ENCODE results near the gene SNRNP40. TPM values are rescaled to one million over a fixed set of nuclear protein-coding genes. Genes with fewer than 3 reads are reported as not detected.

The SNRNP40 gene
- total and polyA plus RNA-seq, 10 of the 15 experiments (the other 5 are each of a cell fraction or from before 2014, with no cell fraction given) = 34.9 to 212 (median 115) TPM

GRCh38 chr1:31272369-31272768 is 24.2 kb downstream of the SNRNP40 start (continued):
- TF ChIP-seq, protein P1, sequence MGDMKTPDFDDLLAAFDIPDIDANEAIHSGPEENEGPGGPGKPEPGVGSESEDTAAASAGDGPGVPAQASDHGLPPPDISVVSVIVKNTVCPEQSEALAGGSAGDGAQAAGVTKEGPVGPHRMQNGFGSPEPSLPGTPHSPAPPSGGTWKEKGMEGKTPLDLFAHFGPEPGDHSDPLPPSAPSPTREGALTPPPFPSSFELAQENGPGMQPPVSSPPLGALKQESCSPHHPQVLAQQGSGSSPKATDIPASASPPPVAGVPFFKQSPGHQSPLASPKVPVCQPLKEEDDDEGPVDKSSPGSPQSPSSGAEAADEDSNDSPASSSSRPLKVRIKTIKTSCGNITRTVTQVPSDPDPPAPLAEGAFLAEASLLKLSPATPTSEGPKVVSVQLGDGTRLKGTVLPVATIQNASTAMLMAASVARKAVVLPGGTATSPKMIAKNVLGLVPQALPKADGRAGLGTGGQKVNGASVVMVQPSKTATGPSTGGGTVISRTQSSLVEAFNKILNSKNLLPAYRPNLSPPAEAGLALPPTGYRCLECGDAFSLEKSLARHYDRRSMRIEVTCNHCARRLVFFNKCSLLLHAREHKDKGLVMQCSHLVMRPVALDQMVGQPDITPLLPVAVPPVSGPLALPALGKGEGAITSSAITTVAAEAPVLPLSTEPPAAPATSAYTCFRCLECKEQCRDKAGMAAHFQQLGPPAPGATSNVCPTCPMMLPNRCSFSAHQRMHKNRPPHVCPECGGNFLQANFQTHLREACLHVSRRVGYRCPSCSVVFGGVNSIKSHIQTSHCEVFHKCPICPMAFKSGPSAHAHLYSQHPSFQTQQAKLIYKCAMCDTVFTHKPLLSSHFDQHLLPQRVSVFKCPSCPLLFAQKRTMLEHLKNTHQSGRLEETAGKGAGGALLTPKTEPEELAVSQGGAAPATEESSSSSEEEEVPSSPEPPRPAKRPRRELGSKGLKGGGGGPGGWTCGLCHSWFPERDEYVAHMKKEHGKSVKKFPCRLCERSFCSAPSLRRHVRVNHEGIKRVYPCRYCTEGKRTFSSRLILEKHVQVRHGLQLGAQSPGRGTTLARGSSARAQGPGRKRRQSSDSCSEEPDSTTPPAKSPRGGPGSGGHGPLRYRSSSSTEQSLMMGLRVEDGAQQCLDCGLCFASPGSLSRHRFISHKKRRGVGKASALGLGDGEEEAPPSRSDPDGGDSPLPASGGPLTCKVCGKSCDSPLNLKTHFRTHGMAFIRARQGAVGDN (IDR thresholded peaks at IDR 0.05) = no peak
- TF ChIP-seq NKRF (conservative IDR thresholded peaks at IDR 0.05) = no peak
- TF ChIP-seq, protein P2, sequence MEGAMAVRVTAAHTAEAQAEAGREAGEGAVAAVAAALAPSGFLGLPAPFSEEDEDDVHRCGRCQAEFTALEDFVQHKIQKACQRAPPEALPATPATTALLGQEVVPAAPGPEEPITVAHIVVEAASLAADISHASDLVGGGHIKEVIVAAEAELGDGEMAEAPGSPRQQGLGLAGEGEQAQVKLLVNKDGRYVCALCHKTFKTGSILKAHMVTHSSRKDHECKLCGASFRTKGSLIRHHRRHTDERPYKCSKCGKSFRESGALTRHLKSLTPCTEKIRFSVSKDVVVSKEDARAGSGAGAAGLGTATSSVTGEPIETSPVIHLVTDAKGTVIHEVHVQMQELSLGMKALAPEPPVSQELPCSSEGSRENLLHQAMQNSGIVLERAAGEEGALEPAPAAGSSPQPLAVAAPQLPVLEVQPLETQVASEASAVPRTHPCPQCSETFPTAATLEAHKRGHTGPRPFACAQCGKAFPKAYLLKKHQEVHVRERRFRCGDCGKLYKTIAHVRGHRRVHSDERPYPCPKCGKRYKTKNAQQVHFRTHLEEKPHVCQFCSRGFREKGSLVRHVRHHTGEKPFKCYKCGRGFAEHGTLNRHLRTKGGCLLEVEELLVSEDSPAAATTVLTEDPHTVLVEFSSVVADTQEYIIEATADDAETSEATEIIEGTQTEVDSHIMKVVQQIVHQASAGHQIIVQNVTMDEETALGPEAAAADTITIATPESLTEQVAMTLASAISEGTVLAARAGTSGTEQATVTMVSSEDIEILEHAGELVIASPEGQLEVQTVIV (IDR thresholded peaks at IDR 0.05; ENCODE audit: borderline replicate concordance, partially characterized antibody) = no peak
- no peak for TF ChIP-seq TBL1XR1 (IDR thresholded peaks at IDR 0.05; ENCODE audit: low read depth, low read length)

Data from GM12878 (cell line).